Spleen (tissue), 7 donors: ENCODE measurements around the gene GPRIN3.

Source experiments
- CTCF ChIP-seq, 11 experiments: fragments of 200-600 bp in 7 of 11; fragments of 450-650 bp in 4 of 11; sonication (generic) in 4 of 11; IDR thresholded peaks in 8 of 11; conservative IDR thresholded peaks in 3 of 11; 1 replicate in 7 of 11; 2 replicates in 4 of 11; pipeline versions ENCODE4 v1.4.0 to v1.8.0; 2016 to 2021; ENCODE audit warnings: antibody characterized with exemption in 11 of 11, inconsistent platforms in 4 of 11, mild to moderate bottlenecking in 1 of 11
- POLR2A ChIP-seq, 3 donors: fragments of 450-650 bp; IDR thresholded peaks; one replicate each; pipeline ENCODE4 v1.5.1; 2017; ENCODE audit warnings: antibody characterized with exemption in 3 of 3, mild to moderate bottlenecking in 1 of 3
- POLR2AphosphoS5 ChIP-seq, 3 donors: sonication (generic); formaldehyde crosslinking; IDR thresholded peaks; one replicate each; pipeline ENCODE4 v1.5.1; 2017; ENCODE audit warnings: antibody characterized with exemption in 3 of 3
- donor health status: DM: no; HTN: no; CAD: no; lungs with moderate emphysema.
- donor health status: DM: no; HTN: no; CAD: no.
- donor health status: DM: no; HTN: no; CAD: no.

- TF ChIP-seq POLR2A (IDR thresholded peaks at IDR 0.05) (no peak), CTCF (IDR thresholded peaks at IDR 0.05 in 8 of 11, conservative IDR thresholded peaks at IDR 0.05 in 3 of 11) (no peak), POLR2AphosphoS5 (IDR thresholded peaks at IDR 0.05) (no peak)
Observed at GRCh38 chr4:89336818-89337420, 29.3 kb upstream of the GPRIN3 start.
